HG03354 (cell line): ENCODE data around the gene GNAZ.

Experiments used
- ATAC-seq: cut with Tn5 transposase; IDR thresholded peaks from one replicate; pipeline ENCODE4 v1.9.1; 2021; ENCODE audit warnings: mild to moderate bottlenecking; ENCODE audit not compliant: unreplicated experiment, poor library complexity, severe bottlenecking

Gene GNAZ

GRCh38 chr22:23161574-23161973 lies 91.3 kb downstream of the GNAZ start:
- ATAC-seq = no peak

- ATAC-seq = no peak
Measured at GRCh38 chr22:23163665-23164064, 93.3 kb downstream of the GNAZ start.

DNA sequence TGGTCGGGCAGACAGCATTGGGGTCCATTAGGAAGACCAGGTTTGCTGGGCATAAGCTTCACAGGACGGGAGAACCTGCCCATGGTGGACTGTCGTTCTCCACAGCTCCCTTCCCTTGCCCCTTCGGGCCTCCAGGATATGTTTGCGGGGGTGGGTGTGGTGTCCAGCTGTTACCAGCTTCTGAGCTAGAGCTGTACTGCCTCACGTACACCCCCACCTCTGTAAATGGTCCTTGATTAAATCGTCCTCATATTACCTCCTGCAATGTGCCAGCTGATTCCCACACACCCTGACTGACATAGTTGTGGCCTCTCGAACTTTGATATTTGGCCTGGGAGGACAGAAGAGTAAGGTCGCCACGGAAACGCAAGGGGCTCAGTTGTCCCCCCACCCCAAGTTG lies 93.8 kb downstream of the GNAZ start:
- no peak for ATAC-seq

DNA sequence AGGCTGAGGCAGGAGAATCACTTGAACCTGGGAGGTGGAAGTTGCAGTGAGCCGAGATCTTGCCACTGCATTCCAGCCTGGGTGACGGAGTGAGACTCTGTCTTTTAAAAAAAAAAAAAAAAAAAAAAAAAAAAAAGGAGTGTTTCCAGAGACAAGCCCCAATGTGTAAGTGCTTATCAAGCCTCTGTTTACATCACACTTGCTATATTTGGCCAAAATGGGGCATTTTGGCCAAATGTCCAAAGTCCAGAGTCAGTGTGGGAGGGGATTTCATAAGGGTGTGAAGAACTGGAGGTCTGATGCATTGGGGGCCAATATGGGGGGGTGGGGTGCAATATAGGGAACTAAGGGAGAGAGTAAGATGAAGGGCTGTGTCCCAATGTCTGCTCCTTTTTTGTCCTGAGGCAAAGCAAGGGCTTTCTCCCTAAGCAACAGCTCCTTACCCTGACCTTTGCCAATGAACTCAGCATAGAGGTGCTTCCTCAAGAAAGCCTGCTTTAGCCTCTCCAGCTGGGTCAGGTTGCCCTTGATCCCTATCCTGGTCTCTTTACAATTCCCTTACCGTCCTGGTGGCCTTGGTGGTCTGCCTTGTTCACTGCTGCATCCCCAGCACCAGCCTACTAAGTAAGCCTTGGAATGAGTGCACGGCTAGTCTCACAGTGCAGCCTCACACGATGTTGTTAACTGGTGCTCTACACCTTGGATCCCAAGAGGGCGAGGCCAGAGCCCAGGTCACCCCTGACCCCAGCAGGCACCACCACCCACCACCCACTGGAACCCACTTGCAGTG lies 95.9 kb downstream of the GNAZ start:
- ATAC-seq = no peak

DNA sequence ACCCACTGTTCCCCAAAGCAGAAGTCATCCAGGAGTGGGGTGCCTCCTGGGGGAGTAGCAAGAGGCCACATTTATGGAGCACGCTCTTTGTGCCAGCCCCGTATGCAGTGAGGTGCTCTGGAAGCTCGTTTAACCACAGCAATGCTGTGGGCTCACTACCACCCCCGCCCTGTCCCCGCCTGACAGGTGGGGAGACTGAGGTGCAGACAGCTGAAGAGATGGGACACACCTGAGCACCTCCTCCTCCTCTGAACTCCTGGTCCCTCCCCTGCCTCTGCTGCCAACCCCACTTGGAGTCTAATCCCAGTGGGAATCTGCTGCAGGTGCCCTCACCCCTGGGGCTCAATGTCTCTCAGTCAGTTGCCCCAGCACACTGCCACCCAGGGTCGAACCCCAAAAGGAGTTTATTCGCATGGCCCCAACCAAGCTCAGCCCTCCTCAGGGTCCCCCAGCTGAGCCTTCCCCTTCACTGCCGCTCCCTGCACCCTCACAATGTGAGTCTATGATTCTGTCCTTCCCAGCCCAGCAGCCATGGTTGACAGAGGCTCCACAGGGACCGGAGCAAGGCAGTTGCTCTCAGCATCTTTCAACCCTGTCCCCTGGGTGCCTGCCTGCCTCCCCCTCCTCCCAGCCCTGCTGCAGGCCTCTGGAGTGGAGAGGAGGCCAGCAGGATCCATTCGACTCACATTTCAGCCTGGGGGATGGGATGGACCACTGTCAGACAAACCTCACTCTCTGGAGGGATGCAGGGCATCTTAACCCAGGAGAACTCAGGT lies 96.7 kb downstream of the GNAZ start:
- ATAC-seq = no peak

DNA sequence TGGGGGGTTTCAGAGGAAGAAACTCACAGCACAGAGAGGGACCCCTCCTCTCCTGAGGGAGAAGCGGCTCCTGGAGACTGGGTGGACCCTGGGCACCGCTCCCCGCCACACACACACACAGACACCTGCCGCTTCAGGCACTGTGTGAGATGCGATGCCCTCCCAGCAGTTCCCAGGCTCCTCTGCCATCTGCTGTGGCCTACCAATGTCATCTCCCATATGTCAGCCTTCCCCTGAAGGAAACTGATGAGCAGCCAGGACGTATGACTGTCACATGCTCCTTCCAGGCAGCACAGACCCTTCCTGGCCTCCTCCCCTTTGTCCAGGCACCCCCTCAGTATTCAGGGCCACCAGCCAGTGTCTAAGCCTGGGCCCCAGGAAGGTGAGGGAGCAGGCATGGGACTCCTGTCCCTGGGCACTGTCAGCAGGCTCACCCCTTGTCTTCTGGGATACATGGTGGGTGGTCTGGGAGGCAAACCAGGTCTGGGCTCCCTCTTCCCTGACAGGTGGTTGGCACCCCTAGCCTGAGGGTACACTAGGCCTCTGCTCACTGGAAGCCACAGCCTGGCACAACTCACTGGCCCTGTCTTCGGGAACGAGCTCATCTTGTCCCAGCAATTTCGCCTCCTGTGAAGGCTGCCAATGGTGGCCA lies 98.2 kb downstream of the GNAZ start:
- ATAC-seq = no peak

GRCh38 chr22:23169043-23169406 lies 98.7 kb downstream of the GNAZ start:
- ATAC-seq = no peak
